ENCODE results near the gene LRRTM4.

DNA sequence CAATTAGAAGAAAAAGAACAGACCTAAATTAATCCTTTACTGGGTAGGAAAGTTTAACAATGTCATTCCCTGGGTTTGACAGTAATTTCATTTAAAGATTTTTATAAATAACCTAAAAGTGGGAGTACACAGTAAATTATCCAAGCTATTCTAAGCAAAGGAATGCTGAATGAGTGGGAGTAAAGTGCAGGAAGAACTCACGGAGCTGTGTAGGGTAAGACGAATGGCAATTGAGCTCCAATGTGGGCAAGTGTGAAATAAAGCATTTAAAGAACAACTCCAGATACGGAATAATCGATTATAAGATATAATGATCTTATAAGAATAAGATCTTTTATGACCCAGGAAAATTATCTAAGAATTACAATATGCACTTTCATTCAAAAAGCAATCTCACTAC, 93.2 kb downstream of the LRRTM4 start:
- TF ChIP-seq, protein P1, sequence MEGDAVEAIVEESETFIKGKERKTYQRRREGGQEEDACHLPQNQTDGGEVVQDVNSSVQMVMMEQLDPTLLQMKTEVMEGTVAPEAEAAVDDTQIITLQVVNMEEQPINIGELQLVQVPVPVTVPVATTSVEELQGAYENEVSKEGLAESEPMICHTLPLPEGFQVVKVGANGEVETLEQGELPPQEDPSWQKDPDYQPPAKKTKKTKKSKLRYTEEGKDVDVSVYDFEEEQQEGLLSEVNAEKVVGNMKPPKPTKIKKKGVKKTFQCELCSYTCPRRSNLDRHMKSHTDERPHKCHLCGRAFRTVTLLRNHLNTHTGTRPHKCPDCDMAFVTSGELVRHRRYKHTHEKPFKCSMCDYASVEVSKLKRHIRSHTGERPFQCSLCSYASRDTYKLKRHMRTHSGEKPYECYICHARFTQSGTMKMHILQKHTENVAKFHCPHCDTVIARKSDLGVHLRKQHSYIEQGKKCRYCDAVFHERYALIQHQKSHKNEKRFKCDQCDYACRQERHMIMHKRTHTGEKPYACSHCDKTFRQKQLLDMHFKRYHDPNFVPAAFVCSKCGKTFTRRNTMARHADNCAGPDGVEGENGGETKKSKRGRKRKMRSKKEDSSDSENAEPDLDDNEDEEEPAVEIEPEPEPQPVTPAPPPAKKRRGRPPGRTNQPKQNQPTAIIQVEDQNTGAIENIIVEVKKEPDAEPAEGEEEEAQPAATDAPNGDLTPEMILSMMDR (IDR thresholded peaks at IDR 0.05): no peak
- no peak for TF ChIP-seq POLR2AphosphoS5 (IDR thresholded peaks at IDR 0.05)
- TF ChIP-seq POLR2A (IDR thresholded peaks at IDR 0.05): no peak
- TF ChIP-seq EP300 (IDR thresholded peaks at IDR 0.05; ENCODE audit: low read depth): no peak

All from transverse colon (tissue), 4 donors.